H9 (cell line): ENCODE results near the gene PHF24. TPM values are rescaled to one million over a fixed set of nuclear protein-coding genes. Genes with fewer than 3 reads are reported as not detected.

Experiments used
- DNase-seq: peaks from one replicate; pipeline ENCODE4 v3.0.0-alpha.2; 2017
- H2AFZ ChIP-seq: one replicate; pipeline ENCODE4 v1.6.1; 2013; ENCODE audit warnings: mild to moderate bottlenecking, low read length, control low read depth, moderate library complexity
- H2AK5ac ChIP-seq: 2 replicates; pipeline ENCODE4 v1.6.1; 2013; ENCODE audit warnings: low read length, control low read depth, mixed read lengths; ENCODE audit not compliant: insufficient read length
- H2BK120ac ChIP-seq: one replicate; pipeline ENCODE4 v1.6.1; 2013; ENCODE audit warnings: low read depth, mild to moderate bottlenecking, low read length, control low read depth, inconsistent platforms; ENCODE audit not compliant: poor library complexity, severe bottlenecking
- H2BK12ac ChIP-seq: 2 replicates; pipeline ENCODE4 v1.6.1; 2013; ENCODE audit warnings: low read length, control low read depth, mixed read lengths, low read depth; ENCODE audit not compliant: insufficient read length
- H2BK15ac ChIP-seq: 2 replicates; pipeline ENCODE4 v1.6.1; 2013; ENCODE audit warnings: low read depth, low read length, control low read depth
- H2BK20ac ChIP-seq: one replicate; pipeline ENCODE4 v1.6.1; 2013; ENCODE audit warnings: low read depth, mild to moderate bottlenecking, low read length, control low read depth, inconsistent platforms; ENCODE audit not compliant: poor library complexity, severe bottlenecking
- H2BK5ac ChIP-seq: 2 replicates; pipeline ENCODE4 v1.6.1; 2013; ENCODE audit warnings: low read length, control low read depth, mixed read lengths; ENCODE audit not compliant: insufficient read length
- H3K14ac ChIP-seq: 2 replicates; pipeline ENCODE4 v1.6.1; 2013; ENCODE audit warnings: low read length, control low read depth; ENCODE audit not compliant: insufficient read depth
- H3K18ac ChIP-seq: 2 replicates; pipeline ENCODE4 v1.6.1; 2013; ENCODE audit warnings: low read depth, mild to moderate bottlenecking, mixed read lengths, low read length, control low read depth; ENCODE audit not compliant: insufficient read length
- H3K23ac ChIP-seq: 2 replicates; pipeline ENCODE4 v1.6.1; 2013; ENCODE audit warnings: low read length, control low read depth, mixed read lengths, low read depth; ENCODE audit not compliant: insufficient read length
- H3K23me2 ChIP-seq: 2 replicates; pipeline ENCODE4 v1.6.1; 2013; ENCODE audit warnings: low read depth, mild to moderate bottlenecking, mixed read lengths, low read length, control low read depth; ENCODE audit not compliant: insufficient read length, poor library complexity, severe bottlenecking
- H3K27ac ChIP-seq: 2 replicates; pipeline ENCODE4 v1.5.1; 2013; ENCODE audit warnings: low read length, control low read depth, mixed read lengths, low read depth; ENCODE audit not compliant: insufficient read length
- H3K27me3 ChIP-seq: 2 replicates; pipeline ENCODE4 v1.6.1; 2013; ENCODE audit warnings: low read length, control low read depth, inconsistent platforms; ENCODE audit not compliant: insufficient read depth
- H3K4ac ChIP-seq: 2 replicates; pipeline ENCODE4 v1.6.1; 2013; ENCODE audit warnings: low read depth, mild to moderate bottlenecking, control low read depth, inconsistent platforms, low read length, moderate library complexity
- H3K4me1 ChIP-seq: 2 replicates; pipeline ENCODE4 v1.6.1; 2013; ENCODE audit warnings: low read length, control low read depth, inconsistent platforms; ENCODE audit not compliant: insufficient read depth
- H3K4me2 ChIP-seq: 2 replicates; pipeline ENCODE4 v1.6.1; 2013; ENCODE audit warnings: low read length, control low read depth, mixed read lengths; ENCODE audit not compliant: insufficient read length, insufficient read depth
- H3K56ac ChIP-seq: 2 replicates; pipeline ENCODE4 v1.6.1; 2013; ENCODE audit warnings: low read depth, mild to moderate bottlenecking, mixed read lengths, low read length, control low read depth; ENCODE audit not compliant: insufficient read length
- H3K79me1 ChIP-seq: 2 replicates; pipeline ENCODE4 v1.6.1; 2013; ENCODE audit warnings: low read depth, mild to moderate bottlenecking, moderate library complexity, low read length, control low read depth, inconsistent platforms; ENCODE audit not compliant: insufficient read depth, poor library complexity, severe bottlenecking
- H3K79me2 ChIP-seq: 2 replicates; pipeline ENCODE4 v1.6.1; 2013; ENCODE audit warnings: low read length, control low read depth, inconsistent platforms; ENCODE audit not compliant: insufficient read depth
- H3K9ac ChIP-seq: 2 replicates; pipeline ENCODE4 v1.6.1; 2013; ENCODE audit warnings: low read length, control low read depth, mixed read lengths; ENCODE audit not compliant: insufficient read length; ENCODE audit errors: extremely low read depth
- H3K9me3 ChIP-seq: one replicate; pipeline ENCODE4 v1.6.1; 2013; ENCODE audit warnings: low read depth, low read length, inconsistent platforms; ENCODE audit not compliant: control insufficient read depth
- H3T11ph ChIP-seq: one replicate; pipeline ENCODE4 v1.6.1; 2013; ENCODE audit warnings: mild to moderate bottlenecking, low read length, control low read depth, inconsistent platforms
- H4K20me1 ChIP-seq: one replicate; pipeline ENCODE4 v1.6.1; 2013; ENCODE audit not compliant: control insufficient read depth, insufficient read length, insufficient read depth
- H4K5ac ChIP-seq: 2 replicates; pipeline ENCODE4 v1.6.1; 2013; ENCODE audit warnings: low read depth, mild to moderate bottlenecking, mixed read lengths, low read length, control low read depth; ENCODE audit not compliant: insufficient read length
- H4K8ac ChIP-seq: replicated peaks from 2 replicates; pipeline ENCODE4 v1.6.1; 2013; ENCODE audit warnings: low read length, control low read depth, mixed read lengths, low read depth; ENCODE audit not compliant: insufficient read length
- H4K91ac ChIP-seq: 2 replicates; pipeline ENCODE4 v1.6.1; 2013; ENCODE audit warnings: low read depth, mild to moderate bottlenecking, moderate library complexity, mixed read lengths, low read length, control low read depth; ENCODE audit not compliant: insufficient read length
- H3K27ac Mint-ChIP-seq, 3 experiments: 2 replicates in 2 of 3; 3 replicates in 1 of 3; pipeline ENCODE4 v1.8.0; 2020 to 2021; ENCODE audit warnings: mixed read lengths in 3 of 3, mild to moderate bottlenecking in 1 of 3, moderate library complexity in 1 of 3
- H3K27me3 Mint-ChIP-seq: 2 replicates; pipeline ENCODE4 v1.8.0; 2021; ENCODE audit warnings: low read depth, mild to moderate bottlenecking, moderate library complexity, mixed read lengths
- H3K36me3 Mint-ChIP-seq, 3 experiments: 2 replicates in 2 of 3; 3 replicates in 1 of 3; pipeline ENCODE4 v1.8.0; 2020 to 2021; ENCODE audit warnings: low read depth in 3 of 3, mixed read lengths in 3 of 3; ENCODE audit not compliant: insufficient read depth in 1 of 3
- H3K4me1 Mint-ChIP-seq, 2 experiments: 2 replicates each; pipeline ENCODE4 v1.8.0; 2020; ENCODE audit warnings: mixed read lengths in 2 of 2
- H3K4me3 Mint-ChIP-seq, 2 experiments: 2 replicates in 1 of 2; 3 replicates in 1 of 2; pipeline ENCODE4 v1.8.0; 2020 to 2021; ENCODE audit warnings: mild to moderate bottlenecking in 2 of 2, mixed read lengths in 2 of 2, moderate library complexity in 1 of 2
- H3K9me3 Mint-ChIP-seq, 2 experiments: 2 replicates in 1 of 2; 3 replicates in 1 of 2; pipeline ENCODE4 v1.8.0; 2020; ENCODE audit warnings: mild to moderate bottlenecking in 2 of 2, mixed read lengths in 2 of 2, moderate library complexity in 1 of 2
- CTCF ChIP-seq: fragments of 200-600 bp; sonication (generic); conservative IDR thresholded peaks from 3 replicates; pipeline ENCODE4 v1.8.0; 2021; ENCODE audit warnings: antibody characterized with exemption, mild to moderate bottlenecking
- WGBS: extraction: QIAGEN DNeasy Blood & Tissue Kit; methylation state at CpG from one replicate; pipeline ENCODE4 v1.1.7; 2013; ENCODE audit warnings: missing lambda C conversion rate, low lambda C conversion rate, mixed read lengths; ENCODE audit not compliant: insufficient read length; ENCODE audit errors: extremely low coverage; 5-methylcytosine and 5-hydroxymethylcytosine counted together
- total RNA-seq: library from RNA; stranded (reverse); gene quantifications from 2 replicates; pipeline ENCODE4 v1.2.1, GENCODE V29; 2021

PHF24 gene
- total RNA-seq, 1 experiment from 2014 or later: 0.24 TPM

GRCh38 chr9:34985311-34985899 lies 27.3 kb downstream of the PHF24 start:
- Histone ChIP-seq H3K23me2 (peaks cover 11% of the 10 kb centered on the region), H3K4me1 (0 out of 2 replicates have a peak, but pooled peaks cover 2% of the 10 kb centered on the region), H3K18ac (no peak overlapping the region), H3K27ac (no peak overlapping the region), H3K23ac (no peak overlapping the region), H4K8ac (no peak overlapping the region), H2BK5ac (no peak overlapping the region), H3K56ac (no peak overlapping the region), H4K91ac (no peak overlapping the region), H4K20me1 (no peaks in the 10 kb centered on the region), H3K4ac (no peak overlapping the region), H2AK5ac (no peak overlapping the region), H2BK12ac (no peak overlapping the region), H3K4me2 (no peak overlapping the region), H3K79me1 (no peaks in the 10 kb centered on the region), H4K5ac (no peak overlapping the region), H3K9me3 (no peaks in the 10 kb centered on the region), H2BK20ac (no peak overlapping the region), H2BK120ac (no peak overlapping the region), H3T11ph (no peak overlapping the region), H3K27me3 (no peaks in the 10 kb centered on the region), H3K14ac (no peak overlapping the region), H3K9ac (no peak overlapping the region), H3K79me2 (no peaks in the 10 kb centered on the region), H2BK15ac (no peak overlapping the region; the same call in 1 of the 2 replicates), H2AFZ (no peak overlapping the region)
- no peaks in the 10 kb centered on the region for H3K36me3 Mint-ChIP-seq
- peaks cover 18 to 34% of the 10 kb centered on the region in 2 experiments for H3K4me1 Mint-ChIP-seq
- TF ChIP-seq CTCF: peak; percentile 86
- peaks cover 1% of the 10 kb centered on the region; the same call in 1 of the 2 replicates for H3K27me3 Mint-ChIP-seq
- no peak overlapping the region; a peak in 1 of 7 replicates for H3K27ac Mint-ChIP-seq
- WGBS: no CpG with 5 or more reads among the region's 7 CpGs
- DNase-seq: peak; percentile 78
- H3K4me3 Mint-ChIP-seq: no peak overlapping the region; a peak in 2 of 5 replicates
- no peaks in the 10 kb centered on the region; a peak in 2 of 5 replicates for H3K9me3 Mint-ChIP-seq
